HG02870 (cell line): Measurements from ENCODE around the gene ZSCAN1.

ENCODE experiments used
- ATAC-seq: cut with Tn5 transposase; IDR thresholded peaks from one replicate; pipeline ENCODE4 v1.9.1; 2021; ENCODE audit warnings: mild to moderate bottlenecking, moderate library complexity; ENCODE audit not compliant: unreplicated experiment

ZSCAN1 gene

GRCh38 chr19:58038688-58039204 lies 4.9 kb downstream of the ZSCAN1 start:
- ATAC-seq = no peak

DNA sequence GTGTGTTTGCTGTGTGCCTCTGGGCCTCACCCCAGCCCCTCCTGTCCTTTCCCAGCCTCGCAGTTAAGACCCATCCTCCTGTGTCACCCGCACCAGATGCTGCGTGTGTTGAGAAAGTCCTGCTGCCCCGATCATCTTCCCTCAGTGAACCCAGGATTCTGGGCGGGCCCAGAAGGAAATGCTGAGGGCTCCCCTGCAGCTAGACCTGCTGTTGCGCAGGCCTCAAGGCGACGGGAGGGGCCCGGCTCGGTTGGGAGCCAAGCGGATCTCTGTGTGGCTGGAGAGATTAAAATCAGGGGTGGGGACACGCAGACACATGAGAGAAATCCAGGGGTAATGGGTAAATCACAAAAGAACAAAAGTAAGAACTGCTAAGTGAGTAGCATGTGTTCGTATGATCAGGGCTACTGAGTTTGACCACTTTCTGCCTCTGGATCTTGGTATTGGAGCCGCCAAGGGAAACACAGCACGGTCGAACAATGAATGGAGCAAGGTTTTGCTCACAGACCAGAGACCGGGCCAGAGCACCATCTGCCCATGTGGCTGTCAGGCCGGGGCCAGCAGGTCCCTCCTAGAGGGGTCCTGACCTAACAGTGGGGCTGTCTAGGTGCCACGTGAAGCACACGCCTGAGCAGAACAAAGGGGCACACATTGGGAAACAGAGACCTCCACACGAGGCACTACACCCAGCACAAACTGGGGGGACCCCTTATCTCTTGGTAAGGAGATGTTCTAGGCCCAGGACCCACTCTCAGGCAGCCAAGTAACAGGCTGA lies 7.1 kb downstream of the ZSCAN1 start:
- ATAC-seq = no peak

GRCh38 chr19:58042495-58043340 lies 8.9 kb downstream of the ZSCAN1 start:
- ATAC-seq = no peak

DNA sequence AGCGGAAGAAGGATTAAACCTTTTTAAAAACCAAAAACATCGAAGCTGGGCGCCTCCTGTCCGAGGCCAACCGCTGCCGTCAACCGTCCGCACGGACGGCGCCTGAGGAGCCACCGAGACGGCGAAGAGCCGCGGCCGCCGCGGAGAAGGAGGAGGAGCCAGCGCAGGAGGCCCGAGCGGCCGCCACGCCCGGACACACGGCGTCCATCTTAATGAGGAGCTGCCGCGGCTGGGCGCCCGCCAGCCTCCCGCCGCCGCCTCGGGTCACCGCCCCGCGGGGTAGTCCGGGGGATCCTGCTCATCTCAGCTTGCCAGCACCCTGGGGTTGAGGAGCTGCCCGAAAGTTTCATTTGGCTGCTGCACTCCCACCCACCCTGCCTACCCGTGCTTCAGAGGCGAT lies 10.6 kb downstream of the ZSCAN1 start:
- no peak for ATAC-seq

- ATAC-seq = no peak
Observed at GRCh38 chr19:58044886-58045285, 11.1 kb downstream of the ZSCAN1 start.

GRCh38 chr19:58045411-58046050 lies 11.7 kb downstream of the ZSCAN1 start:
- no peak for ATAC-seq

DNA sequence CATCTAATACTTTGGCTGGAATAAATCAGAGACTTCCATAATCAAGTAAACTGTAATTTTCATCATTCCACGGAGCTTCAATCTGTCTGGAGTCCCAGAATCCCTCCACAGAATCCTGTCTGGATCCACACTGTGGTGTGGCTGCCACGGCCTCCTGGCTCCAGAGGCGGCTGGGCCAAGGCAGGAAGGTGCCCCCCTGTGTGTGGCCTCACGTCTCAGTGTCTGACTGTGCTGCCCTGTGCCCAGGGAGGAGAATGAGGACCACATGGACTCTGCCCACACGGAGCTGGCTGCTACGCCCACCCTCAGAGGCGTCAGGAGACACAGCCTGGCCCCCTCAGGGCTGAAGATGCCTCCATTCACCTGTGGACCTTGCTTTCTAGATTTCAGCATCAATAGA lies 13.0 kb downstream of the ZSCAN1 start:
- no peak for ATAC-seq

GRCh38 chr19:58047672-58048071 lies 13.8 kb downstream of the ZSCAN1 start:
- no peak for ATAC-seq

GRCh38 chr19:58052256-58052655 lies 18.4 kb downstream of the ZSCAN1 start:
- ATAC-seq = no peak

- ATAC-seq = no peak
Observed at GRCh38 chr19:58053480-58054156, 19.8 kb downstream of the ZSCAN1 start.

GRCh38 chr19:58054901-58055874 lies 21.4 kb downstream of the ZSCAN1 start:
- ATAC-seq = no peak

DNA sequence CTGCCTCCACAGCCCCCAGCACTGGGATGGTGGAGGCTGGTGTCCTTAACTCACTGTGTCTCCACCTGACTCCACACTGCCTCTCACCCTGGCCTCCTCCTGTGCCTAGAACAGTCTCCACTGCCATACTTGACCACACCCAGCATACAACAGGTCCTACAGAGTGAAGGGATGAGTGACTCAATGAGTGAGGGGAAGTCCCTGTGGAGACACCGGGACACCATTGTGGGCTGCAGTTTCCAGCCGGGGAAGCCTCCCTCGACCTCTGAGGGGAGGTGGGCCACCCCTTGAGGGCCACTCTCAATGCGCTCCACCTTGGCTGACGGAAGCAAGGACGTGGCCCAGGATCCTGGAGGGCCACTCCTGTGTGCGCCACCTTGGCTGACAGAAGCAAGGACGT lies 22.4 kb downstream of the ZSCAN1 start:
- ATAC-seq = no peak

DNA sequence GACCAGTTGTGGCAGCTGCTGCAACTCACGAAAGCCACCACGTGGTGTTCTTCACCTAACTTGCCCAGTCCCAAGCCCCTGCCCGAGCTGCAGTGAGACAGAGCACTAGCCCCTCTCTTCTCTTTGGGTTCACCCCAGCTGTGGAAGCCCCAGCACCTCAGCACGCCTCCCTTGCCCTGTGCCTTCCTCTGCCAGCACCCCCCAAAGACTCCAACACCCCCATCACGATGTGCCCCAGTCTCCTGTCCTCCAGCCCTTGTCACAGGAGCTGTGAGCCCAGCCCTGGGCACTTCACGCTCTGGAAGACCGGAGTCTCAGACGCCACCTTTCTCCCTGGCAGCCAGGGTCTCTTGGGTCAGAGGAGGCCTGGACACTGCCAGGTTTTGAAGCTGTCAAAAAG lies 23.0 kb downstream of the ZSCAN1 start:
- no peak for ATAC-seq

GRCh38 chr19:58058467-58058866 lies 24.6 kb downstream of the ZSCAN1 start:
- no peak for ATAC-seq

- ATAC-seq = no peak
Observed at GRCh38 chr19:58059003-58059670, 25.3 kb downstream of the ZSCAN1 start, which contains the start of gene ZNF135. TSS of gene ZNF135 (plus strand) at chr19:58059282. CDS start at chr19:58060003, 721 bp downstream.

- no peak for ATAC-seq
Observed at GRCh38 chr19:58059671-58060078, 25.9 kb downstream of the ZSCAN1 start.

GRCh38 chr19:58060231-58060630 lies 26.4 kb downstream of the ZSCAN1 start:
- ATAC-seq = no peak

- ATAC-seq = no peak
Observed at GRCh38 chr19:58063712-58064111, 29.9 kb downstream of the ZSCAN1 start.
